Activated T-helper 2 cell treated with anti-CD3 and anti-CD28 coated beads, Interferon-gamma antibody, Interleukin-2, Interleukin-4, amounts not matched to agents 10 μg/mL and 5 μg/mL and 100 μg/mL, durations not matched to agents 14 hours and 24 hours and 36 hours (primary cell): Measurements from ENCODE around the gene CST1. TPM values are rescaled to one million over a fixed set of nuclear protein-coding genes. Genes with fewer than 3 reads are reported as not detected.
A peak's percentile ranks its signal among the peaks of the same experiment; 100 is the strongest.
"Not testable (repeated sequence)": the region's sequence is repeated elsewhere in the genome, so short reads cannot be mapped to it uniquely, and the experiment has no call there.

ENCODE experiments used
- DNase-seq: peaks from one replicate; pipeline ENCODE4 v3.0.0; 2021; ENCODE audit warnings: low spot score
- H3K27ac Mint-ChIP-seq: one replicate; pipeline ENCODE4 v1.8.0; 2021; ENCODE audit warnings: mixed read lengths
- H3K27me3 Mint-ChIP-seq: one replicate; pipeline ENCODE4 v1.8.0; 2021; ENCODE audit warnings: low read depth, mixed read lengths
- H3K36me3 Mint-ChIP-seq: one replicate; pipeline ENCODE4 v1.8.0; 2021; ENCODE audit warnings: low read depth, mixed read lengths
- H3K4me1 Mint-ChIP-seq: one replicate; pipeline ENCODE4 v1.8.0; 2021; ENCODE audit warnings: low read depth, mixed read lengths
- H3K4me3 Mint-ChIP-seq: one replicate; pipeline ENCODE4 v1.8.0; 2021; ENCODE audit warnings: low read depth, mild to moderate bottlenecking, moderate library complexity, mixed read lengths
- H3K9me3 Mint-ChIP-seq: one replicate; pipeline ENCODE4 v1.8.0; 2021; ENCODE audit warnings: mixed read lengths
- intact Hi-C: fragments of 100-400 bp; cut with micrococcal nuclease; formaldehyde crosslinking; loops from one replicate; pipeline ENCODE4 v1.15.1; 2023
- total RNA-seq: library from RNA; stranded (reverse); gene quantifications from 2 replicates; pipeline ENCODE4 v1.2.3, GENCODE V29; 2022

CST1 gene, protein sequence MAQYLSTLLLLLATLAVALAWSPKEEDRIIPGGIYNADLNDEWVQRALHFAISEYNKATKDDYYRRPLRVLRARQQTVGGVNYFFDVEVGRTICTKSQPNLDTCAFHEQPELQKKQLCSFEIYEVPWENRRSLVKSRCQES
- not detected in 2 replicates for total RNA-seq

DNA sequence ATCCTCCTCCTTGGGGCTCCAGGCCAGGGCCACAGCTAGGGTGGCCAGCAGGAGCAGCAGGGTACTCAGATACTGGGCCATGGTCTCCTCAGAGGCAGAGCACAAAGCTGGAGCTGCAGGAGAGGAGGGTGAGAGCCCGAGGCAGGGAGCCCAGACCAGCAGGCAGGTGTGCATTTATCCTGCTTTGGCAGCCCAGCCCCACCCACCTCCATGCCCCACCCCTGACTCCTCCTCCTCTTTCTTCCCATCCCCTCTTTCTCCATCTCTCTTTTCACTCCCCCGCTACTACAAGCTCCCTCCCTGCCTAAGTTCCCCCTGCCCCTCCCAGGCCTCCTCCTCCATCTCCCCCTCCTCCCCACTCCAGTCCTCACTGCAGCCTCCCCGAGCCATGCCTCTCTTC lies at the start of gene CST1:
CST1 (minus strand) TSS at position 150 of the 400 bp plus-strand sequence; CDS start at position 81, 69 bp downstream.
- DNase-seq, H3K27me3 Mint-ChIP-seq, H3K9me3 Mint-ChIP-seq, H3K36me3 Mint-ChIP-seq, H3K27ac Mint-ChIP-seq, H3K4me1 Mint-ChIP-seq, H3K4me3 Mint-ChIP-seq, intact Hi-C loops: not testable (repeated sequence)

DNA sequence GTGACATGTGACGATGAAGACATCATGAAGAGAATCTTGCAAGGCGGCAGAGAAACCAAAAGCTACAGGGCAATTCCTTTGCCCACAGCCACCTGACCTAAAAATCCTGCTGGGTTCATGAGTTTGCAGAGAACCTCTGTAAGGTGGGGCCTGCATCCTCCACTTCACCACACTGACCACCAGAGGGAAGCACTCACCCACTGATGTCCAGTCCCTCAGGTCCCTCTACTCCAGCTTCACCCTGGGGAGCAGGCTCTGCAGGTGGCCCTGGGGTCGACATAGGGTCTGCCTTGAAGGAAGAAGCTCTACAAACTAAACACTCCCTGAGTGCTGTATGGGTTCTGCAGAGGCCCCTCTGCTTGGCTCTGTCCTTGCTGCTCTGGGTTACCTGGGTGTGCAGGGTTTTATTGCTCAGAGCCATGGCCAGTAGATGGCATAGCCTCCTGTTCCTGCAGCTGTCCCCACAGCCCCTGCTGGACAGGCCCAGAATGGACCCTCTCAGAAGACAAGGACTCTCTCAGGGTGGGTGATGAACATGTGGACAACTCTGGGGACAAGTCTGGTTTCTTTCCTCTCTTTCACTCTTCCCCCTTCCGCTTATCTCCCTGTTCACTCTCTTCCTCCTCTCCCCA lies 48.6 kb upstream of the CST1 start:
- H3K9me3 Mint-ChIP-seq, H3K27me3 Mint-ChIP-seq, H3K36me3 Mint-ChIP-seq, H3K27ac Mint-ChIP-seq, H3K4me3 Mint-ChIP-seq, intact Hi-C loops, H3K4me1 Mint-ChIP-seq: not testable (repeated sequence)
- peak; percentile 16 for DNase-seq

DNA sequence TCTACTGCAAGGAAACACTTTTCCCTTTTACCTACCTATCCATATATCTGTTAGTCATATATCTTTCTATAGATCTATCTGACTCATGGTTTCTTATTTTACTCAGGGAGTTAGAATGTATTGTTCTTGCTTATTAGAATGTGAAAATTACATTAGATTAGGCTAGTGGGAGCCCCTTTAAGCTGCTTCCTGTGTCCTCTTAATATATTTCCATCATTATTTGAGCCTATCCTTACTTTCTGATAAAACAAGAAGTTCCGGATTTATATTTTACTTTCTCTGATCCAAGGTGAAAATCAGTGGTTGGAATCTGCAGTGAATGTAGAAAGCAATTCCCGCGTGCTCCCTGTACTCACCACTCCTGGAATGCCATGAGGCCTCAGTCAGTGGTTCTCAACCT lies 44.8 kb upstream of the CST1 start:
- Mint-ChIP-seq H3K36me3 (no peaks in the 10 kb centered on the region), H3K4me1 (no peaks in the 10 kb centered on the region), H3K4me3 (no peak overlapping the region), H3K9me3 (no peaks in the 10 kb centered on the region), H3K27ac (no peak overlapping the region), H3K27me3 (peaks cover 9% of the 10 kb centered on the region)
- DNase-seq: no peak
- intact Hi-C loops: no loop called here

DNA sequence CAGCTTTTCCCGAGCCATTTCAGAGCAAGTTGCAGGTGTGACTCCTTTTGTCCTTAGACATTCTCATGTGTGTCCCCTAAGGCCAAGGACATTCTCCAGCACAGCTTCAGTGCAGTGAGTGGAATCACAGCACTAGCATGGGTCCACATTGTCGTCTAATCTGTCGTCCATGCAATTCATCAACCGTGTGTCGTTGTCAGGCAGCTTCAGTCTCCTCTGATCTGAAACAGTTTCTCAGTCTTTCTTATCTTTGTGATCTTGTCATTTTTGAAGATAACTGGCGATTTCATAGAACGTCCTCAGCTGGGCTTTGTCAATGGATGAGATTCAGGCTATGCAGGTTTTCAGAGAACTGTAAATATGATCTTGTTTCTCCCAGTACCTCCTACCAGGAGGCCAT lies 44.1 kb upstream of the CST1 start:
- H3K27ac Mint-ChIP-seq: no peak overlapping the region
- no peak overlapping the region for H3K4me3 Mint-ChIP-seq
- no peaks in the 10 kb centered on the region for H3K36me3 Mint-ChIP-seq
- H3K9me3 Mint-ChIP-seq: no peaks in the 10 kb centered on the region
- no peaks in the 10 kb centered on the region for H3K4me1 Mint-ChIP-seq
- peaks cover 9% of the 10 kb centered on the region for H3K27me3 Mint-ChIP-seq
- intact Hi-C loops: no loop called here
- no peak for DNase-seq

DNA sequence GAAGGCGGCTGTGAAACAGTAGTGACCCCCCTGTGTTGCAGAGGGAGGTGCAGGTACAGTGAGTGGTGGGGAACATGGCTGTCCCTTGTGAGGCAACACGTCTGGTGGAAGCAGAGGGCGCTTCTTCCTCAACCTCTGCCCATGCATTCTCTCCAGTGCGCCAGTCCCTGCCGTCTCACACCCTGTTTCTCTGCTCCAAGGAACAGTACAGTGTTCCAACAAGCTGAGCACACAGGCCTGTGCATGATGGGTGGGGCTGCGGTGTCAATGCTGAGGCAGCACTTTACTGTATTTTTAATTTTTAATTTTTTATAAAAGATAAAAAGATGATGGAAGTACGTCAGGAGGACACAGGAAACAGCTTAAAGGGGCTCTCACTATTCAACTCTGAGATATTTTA lies 43.3 kb upstream of the CST1 start:
- Mint-ChIP-seq H3K27ac (no peak overlapping the region), H3K9me3 (no peaks in the 10 kb centered on the region), H3K36me3 (no peaks in the 10 kb centered on the region), H3K4me1 (no peaks in the 10 kb centered on the region), H3K27me3 (peaks cover 9% of the 10 kb centered on the region), H3K4me3 (no peak overlapping the region)
- no peak for DNase-seq
- intact Hi-C loops: no loop called here

DNA sequence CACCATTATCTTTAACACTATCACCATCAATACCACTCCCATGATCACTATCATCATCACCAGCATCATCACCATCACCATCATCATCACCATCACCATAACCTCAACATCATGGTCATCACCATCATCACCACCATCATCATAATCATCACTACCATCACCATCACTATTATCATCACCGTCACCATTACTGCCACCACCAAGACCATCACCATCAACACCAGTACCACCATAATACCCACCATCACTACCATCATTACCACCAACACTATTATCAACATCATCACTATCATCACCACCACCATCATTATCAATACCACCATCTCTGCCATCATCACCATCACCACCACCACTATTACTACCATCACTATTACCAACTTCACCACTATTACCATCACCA lies 32.7 kb upstream of the CST1 start:
- Mint-ChIP-seq H3K27ac (no peak overlapping the region), H3K9me3 (no peaks in the 10 kb centered on the region), H3K36me3 (no peaks in the 10 kb centered on the region), H3K4me1 (no peaks in the 10 kb centered on the region), H3K27me3 (no peaks in the 10 kb centered on the region), H3K4me3 (no peak overlapping the region)
- intact Hi-C loops: no loop called here
- DNase-seq: no peak

DNA sequence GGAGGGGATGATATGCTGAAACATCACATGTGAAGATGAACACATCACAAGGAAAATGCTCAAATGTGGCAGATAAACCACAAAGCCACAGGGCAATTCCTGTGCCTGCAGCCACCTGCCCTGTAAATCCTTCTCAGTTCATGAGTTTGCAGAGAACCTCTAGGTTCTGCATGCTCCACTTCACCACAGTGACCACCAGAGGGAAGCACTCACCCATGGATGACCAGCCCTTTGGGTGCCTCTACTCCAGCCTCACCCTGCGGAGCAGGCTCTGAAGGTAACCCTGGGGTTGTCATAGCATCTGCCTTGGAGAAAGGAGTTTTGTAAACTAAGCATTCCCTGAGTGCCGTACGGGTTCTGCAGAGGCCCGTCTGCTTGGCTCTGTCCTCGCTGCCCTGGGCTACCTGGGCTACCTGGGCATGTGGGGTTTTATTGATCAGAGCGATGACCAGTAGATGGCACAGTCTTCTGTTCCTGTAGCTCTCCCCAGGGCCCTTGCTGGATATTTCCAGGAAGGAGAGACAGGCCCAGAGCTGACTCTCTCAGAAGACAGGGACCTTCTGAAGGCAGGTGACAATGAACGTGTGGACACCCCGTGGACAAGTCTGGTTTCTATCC lies 31.7 kb upstream of the CST1 start:
- Mint-ChIP-seq H3K27ac (no peak overlapping the region), H3K4me3 (no peak overlapping the region), H3K36me3 (no peaks in the 10 kb centered on the region), H3K4me1 (no peaks in the 10 kb centered on the region), H3K9me3 (no peaks in the 10 kb centered on the region), H3K27me3 (no peaks in the 10 kb centered on the region)
- intact Hi-C loops: no loop called here
- DNase-seq: no peak

DNA sequence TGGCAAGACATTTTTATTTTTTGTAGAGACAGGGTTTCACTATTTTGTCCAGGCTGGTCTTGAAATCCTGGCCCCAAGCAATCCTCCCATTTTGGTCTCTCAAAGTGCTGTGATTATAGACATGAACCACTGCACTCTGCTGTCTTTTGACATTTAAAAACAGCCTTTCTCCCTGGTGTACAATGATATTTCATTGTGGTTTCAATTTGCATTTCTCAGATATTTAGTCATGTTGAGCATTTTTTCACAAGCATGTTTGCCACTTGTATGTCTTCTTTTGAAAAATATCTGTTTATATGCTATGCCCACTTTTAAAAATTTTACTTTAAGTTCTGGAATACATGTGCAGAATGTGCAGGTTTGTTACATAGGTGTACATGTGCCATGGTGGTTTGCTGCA lies 27.9 kb upstream of the CST1 start:
- DNase-seq, H3K4me1 Mint-ChIP-seq, H3K9me3 Mint-ChIP-seq, H3K27ac Mint-ChIP-seq, H3K36me3 Mint-ChIP-seq, H3K27me3 Mint-ChIP-seq, intact Hi-C loops, H3K4me3 Mint-ChIP-seq: not testable (repeated sequence)

DNA sequence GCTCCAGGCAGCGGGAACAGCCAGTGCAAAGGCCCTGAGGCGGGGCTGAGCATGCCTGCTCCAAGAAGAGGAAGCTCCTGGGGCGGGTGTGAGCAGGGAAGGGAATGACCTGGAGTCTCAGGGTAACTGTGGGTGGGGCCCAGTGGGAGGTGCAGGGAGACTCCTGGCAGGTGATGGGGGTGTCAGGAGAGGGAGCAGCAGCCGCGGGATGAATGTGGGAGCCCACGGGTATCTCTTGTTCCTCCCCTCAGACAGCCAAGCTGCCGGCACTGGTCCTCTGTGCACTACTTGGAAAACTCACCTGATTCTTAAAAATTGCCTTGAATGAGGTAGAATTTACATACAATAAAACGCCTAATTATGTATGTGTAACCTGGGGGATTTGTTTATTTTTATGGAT lies 26.6 kb upstream of the CST1 start:
- intact Hi-C loops, H3K27ac Mint-ChIP-seq: not testable (repeated sequence)

DNA sequence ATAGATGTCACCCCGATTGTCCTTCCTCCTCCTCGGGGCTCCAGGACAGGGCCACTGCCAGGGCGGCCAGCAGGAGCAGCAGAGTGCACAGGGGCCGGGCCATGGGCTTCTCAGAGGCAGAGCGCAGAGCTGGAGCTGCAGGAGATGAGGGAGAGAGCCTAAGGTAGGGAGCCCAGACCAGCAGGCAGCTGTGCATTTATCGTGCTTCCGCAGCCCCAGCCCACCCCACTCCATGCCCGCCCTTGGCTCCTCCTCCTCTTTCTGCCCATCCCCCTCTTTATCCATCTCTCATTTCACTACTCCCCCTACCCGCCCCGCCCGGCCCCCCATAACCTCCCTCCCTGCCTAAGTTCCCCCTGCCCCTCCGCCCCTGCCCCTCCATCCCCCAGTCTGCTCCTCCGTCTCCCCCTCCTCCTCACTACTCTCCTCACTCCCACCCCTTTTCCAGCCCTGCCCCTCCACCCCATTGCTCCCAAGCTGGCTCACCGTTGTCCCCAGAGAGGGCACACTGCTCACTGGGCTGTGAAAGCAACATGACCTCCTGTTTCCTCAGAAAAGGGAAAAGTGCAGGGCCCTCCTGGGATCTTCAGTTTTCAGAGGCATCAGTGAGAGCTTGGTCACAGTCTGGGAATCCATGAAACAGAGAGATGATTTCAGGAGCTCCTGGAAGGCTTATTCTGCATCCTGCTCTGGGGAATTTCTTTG lies 25.5 kb upstream of the CST1 start:
- Mint-ChIP-seq H3K27ac (no peak overlapping the region), H3K9me3 (no peaks in the 10 kb centered on the region), H3K36me3 (no peaks in the 10 kb centered on the region), H3K4me3 (no peak overlapping the region), H3K27me3 (no peaks in the 10 kb centered on the region), H3K4me1 (no peaks in the 10 kb centered on the region)
- no peak for DNase-seq
- intact Hi-C loops: no loop called here

More for the DNA sequence above, 26.6 kb upstream of the CST1 start:
- not testable (repeated sequence) for DNase-seq, H3K4me1 Mint-ChIP-seq, H3K4me3 Mint-ChIP-seq, H3K9me3 Mint-ChIP-seq, H3K27me3 Mint-ChIP-seq, H3K36me3 Mint-ChIP-seq

DNA sequence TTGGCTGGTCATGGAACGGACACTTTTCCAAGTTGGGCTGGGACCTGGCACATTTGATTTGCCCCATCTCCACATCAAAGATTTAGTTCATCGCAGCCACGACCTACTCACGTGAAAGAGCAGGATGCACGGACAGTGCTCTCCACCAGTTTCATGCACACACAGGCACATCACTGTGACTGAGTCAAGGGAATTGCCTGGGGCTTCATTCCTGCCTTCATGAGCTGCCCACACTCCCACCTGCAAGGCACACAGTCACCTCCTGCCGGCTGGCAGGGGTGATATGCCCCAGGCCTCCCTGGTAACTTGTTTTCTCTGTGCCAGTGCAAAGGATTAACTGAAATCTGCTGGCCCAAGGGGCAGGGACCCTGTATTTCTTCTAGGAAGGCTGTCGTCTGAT lies 23.3 kb upstream of the CST1 start:
- no peaks in the 10 kb centered on the region for H3K36me3 Mint-ChIP-seq
- no peaks in the 10 kb centered on the region for H3K4me1 Mint-ChIP-seq
- no peak overlapping the region for H3K27ac Mint-ChIP-seq
- no peaks in the 10 kb centered on the region for H3K27me3 Mint-ChIP-seq
- no peak for DNase-seq
- no peak overlapping the region for H3K4me3 Mint-ChIP-seq
- H3K9me3 Mint-ChIP-seq: no peaks in the 10 kb centered on the region
- intact Hi-C loops: no loop called here

DNA sequence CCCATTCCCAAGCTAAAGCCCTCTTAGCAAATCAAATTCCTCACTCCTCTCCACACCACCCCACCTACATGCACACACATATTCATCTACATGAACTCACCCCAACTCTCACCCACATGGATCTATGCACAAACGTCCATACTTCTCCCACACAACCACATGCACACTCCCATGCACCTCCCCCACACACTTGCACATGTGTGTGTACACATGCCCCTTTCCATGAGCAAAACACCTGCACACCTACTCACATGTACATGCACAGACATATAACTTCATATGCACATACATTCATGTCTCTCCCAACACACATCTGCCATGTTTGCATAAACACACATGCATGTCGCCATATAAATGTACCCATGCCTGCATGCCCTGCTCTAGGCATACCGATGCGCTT lies 22.8 kb upstream of the CST1 start:
- DNase-seq: no peak
- no peaks in the 10 kb centered on the region for H3K9me3 Mint-ChIP-seq
- intact Hi-C loops: no loop called here
- H3K36me3 Mint-ChIP-seq: no peaks in the 10 kb centered on the region
- H3K4me3 Mint-ChIP-seq: no peak overlapping the region
- H3K4me1 Mint-ChIP-seq: no peaks in the 10 kb centered on the region
- no peaks in the 10 kb centered on the region for H3K27me3 Mint-ChIP-seq
- H3K27ac Mint-ChIP-seq: no peak overlapping the region

DNA sequence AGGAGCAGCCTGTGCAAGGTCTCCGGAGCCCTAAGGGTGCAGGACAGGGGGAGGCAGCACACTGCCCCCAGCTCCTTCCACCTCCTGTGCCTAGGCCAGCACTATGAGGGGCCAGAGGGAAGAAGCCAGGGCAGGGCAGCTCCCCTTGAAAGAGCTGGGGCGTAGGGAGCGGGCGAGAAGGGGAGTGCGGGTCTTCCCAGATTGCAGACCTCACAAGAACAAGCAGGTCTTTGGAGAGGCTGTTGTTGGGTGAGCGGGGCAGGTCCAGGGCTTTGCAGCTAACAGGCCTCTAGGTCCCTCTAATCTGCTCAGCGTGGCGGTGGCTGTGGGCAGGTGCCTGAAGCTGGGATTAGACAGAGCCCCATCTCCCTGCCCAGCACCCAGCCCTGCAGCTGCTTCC lies 22.4 kb upstream of the CST1 start:
- no peaks in the 10 kb centered on the region for H3K27me3 Mint-ChIP-seq
- intact Hi-C loops: no loop called here
- no peak for DNase-seq
- H3K4me3 Mint-ChIP-seq: no peak overlapping the region
- H3K36me3 Mint-ChIP-seq: no peaks in the 10 kb centered on the region
- H3K9me3 Mint-ChIP-seq: no peaks in the 10 kb centered on the region
- H3K4me1 Mint-ChIP-seq: no peaks in the 10 kb centered on the region
- H3K27ac Mint-ChIP-seq: no peak overlapping the region
